Central memory CD8-positive, alpha-beta T cell (primary cell): Measurements from ENCODE around the gene PEX7.
"Not testable (repeated sequence)": the region's sequence is repeated elsewhere in the genome, so short reads cannot be mapped to it uniquely, and the experiment has no call there.

ENCODE experiments used
- ATAC-seq: fragments of 150-1000 bp; cut with Tn5 transposase; replicated peaks from 2 replicates; pipeline ENCODE4 v1.10.0; 2022; ENCODE audit warnings: mild to moderate bottlenecking, moderate FRiP score, moderate number of reproducible peaks; ENCODE audit not compliant: poor library complexity, severe bottlenecking; ENCODE audit errors: extremely low read depth
- DNase-seq, 2 donors: peaks; one replicate each; pipeline ENCODE4 v3.0.0; 2021; ENCODE audit warnings: low spot score in 2 of 2
- H3K27ac Mint-ChIP-seq: one replicate; pipeline ENCODE4 v1.8.0; 2022; ENCODE audit warnings: low read depth, mild to moderate bottlenecking, moderate library complexity, mixed read lengths
- H3K27me3 Mint-ChIP-seq: one replicate; pipeline ENCODE4 v1.8.0; 2022; ENCODE audit warnings: mixed read lengths
- H3K36me3 Mint-ChIP-seq: one replicate; pipeline ENCODE4 v1.8.0; 2022; ENCODE audit warnings: mild to moderate bottlenecking, moderate library complexity, mixed read lengths; ENCODE audit not compliant: insufficient read depth
- H3K4me1 Mint-ChIP-seq: one replicate; pipeline ENCODE4 v1.8.0; 2022; ENCODE audit warnings: mixed read lengths
- H3K4me3 Mint-ChIP-seq: one replicate; pipeline ENCODE4 v1.8.0; 2022; ENCODE audit warnings: mild to moderate bottlenecking, moderate library complexity, mixed read lengths
- H3K9me3 Mint-ChIP-seq: one replicate; pipeline ENCODE4 v1.8.0; 2022; ENCODE audit warnings: mixed read lengths

The PEX7 gene

GRCh38 chr6:136895901-136896300 is 73.5 kb downstream of the PEX7 start:
- Mint-ChIP-seq H3K9me3 (no peaks in the 10 kb centered on the region), H3K27ac (no peak overlapping the region), H3K27me3 (no peaks in the 10 kb centered on the region), H3K4me3 (no peak overlapping the region), H3K4me1 (no peaks in the 10 kb centered on the region), H3K36me3 (peaks cover 10% of the 10 kb centered on the region)
- no peak for DNase-seq
- ATAC-seq: no peak

DNA sequence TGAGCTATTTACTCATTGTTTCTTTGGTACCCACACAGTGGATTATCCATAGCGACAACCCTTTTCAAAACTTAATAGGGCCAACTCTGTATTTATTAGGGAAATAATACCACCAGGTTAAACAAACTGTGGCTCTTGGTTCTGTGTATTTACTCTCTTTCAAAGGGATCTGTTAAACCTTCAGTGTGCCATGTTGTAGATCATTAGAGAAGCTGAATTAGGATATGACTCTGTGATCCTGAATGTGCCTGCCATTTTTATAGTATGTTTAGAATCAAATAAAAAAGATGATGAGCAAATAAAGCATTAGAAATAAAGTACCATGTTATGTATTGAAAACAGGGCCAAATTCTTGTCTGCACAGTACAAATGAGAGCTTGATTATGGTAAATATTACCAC is 74.7 kb downstream of the PEX7 start:
- no peak overlapping the region for H3K27ac Mint-ChIP-seq
- no peak overlapping the region for H3K4me3 Mint-ChIP-seq
- peaks cover 12% of the 10 kb centered on the region for H3K36me3 Mint-ChIP-seq
- no peak for DNase-seq
- no peak for ATAC-seq
- H3K27me3 Mint-ChIP-seq: no peaks in the 10 kb centered on the region
- H3K9me3 Mint-ChIP-seq: no peaks in the 10 kb centered on the region
- H3K4me1 Mint-ChIP-seq: no peaks in the 10 kb centered on the region

GRCh38 chr6:136901212-136901784 is 78.9 kb downstream of the PEX7 start:
- Mint-ChIP-seq H3K4me1 (no peaks in the 10 kb centered on the region), H3K9me3 (no peaks in the 10 kb centered on the region), H3K36me3 (peaks cover 15% of the 10 kb centered on the region), H3K27ac (no peak overlapping the region), H3K27me3 (no peaks in the 10 kb centered on the region), H3K4me3 (no peak overlapping the region)
- no peak for DNase-seq
- ATAC-seq: no peak

- DNase-seq, ATAC-seq, H3K4me1 Mint-ChIP-seq, H3K4me3 Mint-ChIP-seq, H3K27me3 Mint-ChIP-seq, H3K9me3 Mint-ChIP-seq, H3K36me3 Mint-ChIP-seq, H3K27ac Mint-ChIP-seq: not testable (repeated sequence)
Measured at GRCh38 chr6:136904477-136904876, 82.1 kb downstream of the PEX7 start.

- H3K4me1 Mint-ChIP-seq: peaks cover 4% of the 10 kb centered on the region
- no peak overlapping the region for H3K4me3 Mint-ChIP-seq
- no peak overlapping the region for H3K27ac Mint-ChIP-seq
- ATAC-seq: no peak
- no peak for DNase-seq
- H3K27me3 Mint-ChIP-seq: peaks cover 19% of the 10 kb centered on the region
- H3K36me3 Mint-ChIP-seq: peaks cover 7% of the 10 kb centered on the region
- H3K9me3 Mint-ChIP-seq: no peaks in the 10 kb centered on the region
Measured at GRCh38 chr6:136914947-136915346, 92.6 kb downstream of the PEX7 start.

DNA sequence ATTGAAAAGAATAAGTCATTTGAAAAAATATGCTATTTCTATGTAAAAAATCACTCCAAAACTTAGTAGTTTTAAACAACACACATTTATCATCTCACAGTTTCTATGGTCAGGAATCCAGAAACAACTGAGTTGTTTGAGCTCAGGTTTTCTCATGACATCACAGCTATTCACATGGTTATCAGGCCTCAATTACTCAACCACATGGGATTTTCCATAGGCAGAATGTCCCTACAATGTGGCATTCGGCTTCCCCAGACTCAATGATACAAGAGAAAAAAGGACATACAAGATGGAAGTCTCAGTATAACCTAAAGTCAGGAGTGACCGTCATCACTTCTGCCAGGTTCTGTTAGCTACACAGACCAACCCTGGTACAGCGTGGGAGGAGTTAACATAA is 96.3 kb downstream of the PEX7 start:
- H3K27ac Mint-ChIP-seq: no peak overlapping the region
- ATAC-seq: no peak
- no peak for DNase-seq
- H3K4me3 Mint-ChIP-seq: no peak overlapping the region
- peaks cover 8% of the 10 kb centered on the region for H3K36me3 Mint-ChIP-seq
- no peaks in the 10 kb centered on the region for H3K9me3 Mint-ChIP-seq
- H3K27me3 Mint-ChIP-seq: peaks cover 55% of the 10 kb centered on the region
- peaks cover 28% of the 10 kb centered on the region for H3K4me1 Mint-ChIP-seq

DNA sequence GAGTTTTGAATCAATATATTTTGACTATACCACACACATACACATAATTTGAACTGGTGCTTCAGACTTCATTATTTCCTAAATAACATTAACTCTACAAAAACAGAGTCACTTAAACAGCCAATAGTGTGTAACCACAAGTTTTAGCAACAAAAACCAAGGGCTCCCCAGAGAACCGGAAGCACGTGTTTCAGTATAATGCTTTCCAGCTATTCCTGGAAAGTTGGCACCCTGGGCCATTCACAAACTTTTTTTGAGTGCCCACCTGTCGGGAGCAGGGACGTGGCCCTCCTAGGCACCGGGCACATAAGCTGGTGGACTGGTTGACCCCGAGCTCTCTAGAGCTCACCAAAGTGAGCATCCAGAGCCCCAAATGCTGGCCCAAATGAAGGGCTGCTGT is 97.8 kb downstream of the PEX7 start:
- no peak for ATAC-seq
- Mint-ChIP-seq H3K27me3 (peaks cover 65% of the 10 kb centered on the region), H3K27ac (no peak overlapping the region)

GRCh38 chr6:136920671-136921380 is 98.4 kb downstream of the PEX7 start:
- H3K4me3 Mint-ChIP-seq: peak overlapping the region; percentile 82
- H3K9me3 Mint-ChIP-seq: no peaks in the 10 kb centered on the region
- peak; percentile 34 for ATAC-seq
- peaks cover 68% of the 10 kb centered on the region for H3K27me3 Mint-ChIP-seq
- H3K27ac Mint-ChIP-seq: no peak overlapping the region
- peaks cover 32% of the 10 kb centered on the region for H3K4me1 Mint-ChIP-seq
- DNase-seq: no peak
- peaks cover 8% of the 10 kb centered on the region for H3K36me3 Mint-ChIP-seq

More for the DNA sequence above, 97.8 kb downstream of the PEX7 start:
- peaks cover 8% of the 10 kb centered on the region for H3K36me3 Mint-ChIP-seq
- H3K4me3 Mint-ChIP-seq: peak overlapping the region; percentile 82
- peaks cover 32% of the 10 kb centered on the region for H3K4me1 Mint-ChIP-seq
- H3K9me3 Mint-ChIP-seq: no peaks in the 10 kb centered on the region
- no peak for DNase-seq

- peaks cover 74% of the 10 kb centered on the region for H3K27me3 Mint-ChIP-seq
- DNase-seq (no peak), ATAC-seq (no peak)
Measured at GRCh38 chr6:136921381-136921935, 99.1 kb downstream of the PEX7 start.

DNA sequence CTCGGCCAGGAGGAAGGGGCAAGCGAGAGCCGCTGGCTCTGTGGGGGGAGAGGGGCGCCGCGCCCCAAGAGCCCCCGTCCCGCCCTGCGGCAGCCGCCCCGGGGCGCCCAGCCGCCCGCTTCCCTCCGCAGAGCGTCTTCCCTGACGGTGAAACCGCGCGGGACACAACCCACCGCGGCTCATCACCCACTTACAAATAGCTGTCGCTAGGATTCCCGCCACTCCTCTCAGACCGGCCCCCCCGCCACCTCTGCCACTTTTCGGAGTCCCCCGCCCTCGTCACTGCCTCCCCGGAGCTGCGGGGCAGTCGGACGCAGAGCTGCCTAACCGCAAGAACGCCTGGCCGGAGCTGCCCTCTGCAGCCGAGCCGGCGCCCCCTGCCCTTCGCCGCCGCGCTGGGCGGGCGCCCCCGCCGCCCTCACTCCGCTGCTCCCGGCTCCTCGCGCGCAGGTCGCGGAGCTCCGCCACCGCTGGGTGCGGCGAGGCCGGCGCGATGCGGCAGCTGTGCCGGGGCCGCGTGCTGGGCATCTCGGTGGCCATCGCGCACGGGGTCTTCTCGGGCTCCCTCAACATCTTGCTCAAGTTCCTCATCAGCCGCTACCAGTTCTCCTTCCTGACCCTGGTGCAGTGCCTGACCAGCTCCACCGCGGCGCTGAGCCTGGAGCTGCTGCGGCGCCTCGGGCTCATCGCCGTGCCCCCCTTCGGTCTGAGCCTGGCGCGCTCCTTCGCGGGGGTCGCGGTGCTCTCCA is 99.7 kb downstream of the PEX7 start, which contains the start of gene SLC35D3:
Gene SLC35D3, plus strand, starts transcription at position 366 of the 749 bp plus-strand sequence. Its CDS starts 128 bp downstream, at position 494.
- ATAC-seq (peak; percentile 39), DNase-seq (peak in 1 of 2 donors; percentile 14)
- H3K4me1 Mint-ChIP-seq: peaks cover 32% of the 10 kb centered on the region
- H3K27me3 Mint-ChIP-seq: peaks cover 75% of the 10 kb centered on the region
- H3K9me3 Mint-ChIP-seq: no peaks in the 10 kb centered on the region
- H3K27ac Mint-ChIP-seq: no peak within 1 kb of the TSS
- H3K4me3 Mint-ChIP-seq: peak within 1 kb of the TSS; percentile 82
- H3K36me3 Mint-ChIP-seq: peaks cover 3% of the 10 kb centered on the region

More at GRCh38 chr6:136921381-136921935, 99.1 kb downstream of the PEX7 start:
- H3K36me3 Mint-ChIP-seq: peaks cover 6% of the 10 kb centered on the region
- H3K4me1 Mint-ChIP-seq: peaks cover 32% of the 10 kb centered on the region
- peak overlapping the region; percentile 82 for H3K4me3 Mint-ChIP-seq
- no peak overlapping the region for H3K27ac Mint-ChIP-seq
- no peaks in the 10 kb centered on the region for H3K9me3 Mint-ChIP-seq

DNA sequence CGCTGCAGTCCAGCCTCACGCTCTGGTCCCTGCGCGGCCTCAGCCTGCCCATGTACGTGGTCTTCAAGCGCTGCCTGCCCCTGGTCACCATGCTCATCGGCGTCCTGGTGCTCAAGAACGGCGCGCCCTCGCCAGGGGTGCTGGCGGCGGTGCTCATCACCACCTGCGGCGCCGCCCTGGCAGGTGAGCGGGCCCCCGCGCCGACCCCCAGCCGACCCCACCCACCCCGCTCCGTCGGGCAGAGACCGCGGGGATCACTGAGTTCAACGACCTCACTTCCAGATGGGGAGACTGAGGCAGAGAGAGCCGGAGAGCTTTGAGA is 100.3 kb downstream of the PEX7 start:
- no peak for ATAC-seq
- no peak for DNase-seq

GRCh38 chr6:136923116-136923953 is 100.9 kb downstream of the PEX7 start:
- Mint-ChIP-seq H3K4me3 (peak overlapping the region; percentile 82), H3K27ac (no peak overlapping the region), H3K4me1 (peaks cover 32% of the 10 kb centered on the region), H3K9me3 (no peaks in the 10 kb centered on the region), H3K27me3 (peaks cover 72% of the 10 kb centered on the region), H3K36me3 (peaks cover 3% of the 10 kb centered on the region)
- DNase-seq: no peak
- ATAC-seq: no peak

More for the DNA sequence above, 100.3 kb downstream of the PEX7 start:
- peak overlapping the region; percentile 82 for H3K4me3 Mint-ChIP-seq
- H3K4me1 Mint-ChIP-seq: peaks cover 32% of the 10 kb centered on the region
- peaks cover 3% of the 10 kb centered on the region for H3K36me3 Mint-ChIP-seq
- no peak overlapping the region for H3K27ac Mint-ChIP-seq
- no peaks in the 10 kb centered on the region for H3K9me3 Mint-ChIP-seq
- peaks cover 75% of the 10 kb centered on the region for H3K27me3 Mint-ChIP-seq
